HEK293 (cell line): ENCODE data around the gene PABPN1L.
A peak's percentile ranks its signal among the peaks of the same experiment; 100 is the strongest.

Experiments
- CTCF ChIA-PET: fragments of 350-600 bp; formaldehyde crosslinking; extraction: SDS; loops from one replicate; lab custom pipeline; 2021; ENCODE audit warnings: antibody characterized with exemption; lab: Yijun Ruan, JAX
- POLR2A ChIA-PET: fragments of 300-600 bp; formaldehyde crosslinking; extraction: SDS; loops from one replicate; lab custom pipeline; 2020; ENCODE audit warnings: antibody characterized with exemption, inconsistent platforms; lab: Yijun Ruan, JAX
- H3K27ac ChIP-seq: fragments of 200-500 bp; sonication (Bioruptor generic); 2 replicates; pipeline ENCODE4 v1.5.1; 2014; ENCODE audit warnings: low read depth, low read length, control low read depth, inconsistent platforms; ENCODE audit errors: extremely low read depth
- H3K36me3 ChIP-seq, 2 experiments: fragments of 200-500 bp in 1 of 2; sonication (Bioruptor generic) in 1 of 2; 1 replicate in 1 of 2; 2 replicates in 1 of 2; pipeline ENCODE4 v1.5.1; 2014 to 2017; ENCODE audit warnings: inconsistent platforms in 2 of 2, low read length in 2 of 2; ENCODE audit not compliant: control insufficient read depth in 2 of 2, insufficient read depth in 1 of 2
- H3K4me1 ChIP-seq: fragments of 200-500 bp; sonication (Bioruptor generic); 2 replicates; pipeline ENCODE4 v1.5.1; 2014; ENCODE audit warnings: mild to moderate bottlenecking, low read length, inconsistent platforms; ENCODE audit not compliant: control insufficient read depth, insufficient read depth
- H3K4me3 ChIP-seq: 2 replicates; pipeline ENCODE4 v1.5.1; 2011; ENCODE audit warnings: low read depth, mild to moderate bottlenecking, control low read depth, low read length, moderate library complexity
- H3K9me3 ChIP-seq: fragments of 200-500 bp; sonication (Bioruptor generic); 2 replicates; pipeline ENCODE4 v1.5.1; 2014; ENCODE audit warnings: low read depth, low read length, inconsistent platforms; ENCODE audit not compliant: control insufficient read depth, insufficient read depth
- EGR2 ChIP-seq: fragments of 450-650 bp; formaldehyde crosslinking; IDR thresholded peaks from 2 replicates; pipeline ENCODE4 v1.5.1; 2016; ENCODE audit warnings: low read depth, missing biosample characterization, missing genetic modification characterization
- HOXD13 ChIP-seq: sonication (generic); formaldehyde crosslinking; IDR thresholded peaks from 2 replicates; pipeline ENCODE4 v1.8.0; 2022; ENCODE audit warnings: missing genetic modification reagents, borderline replicate concordance
- KLF1 ChIP-seq: fragments of 450-650 bp; formaldehyde crosslinking; IDR thresholded peaks from 2 replicates; pipeline ENCODE4 v1.5.1; 2016; ENCODE audit warnings: missing biosample characterization, missing genetic modification characterization
- SCRT2 ChIP-seq: fragments of 450-650 bp; formaldehyde crosslinking; IDR thresholded peaks from 2 replicates; pipeline ENCODE4 v1.5.1; 2016; ENCODE audit warnings: missing biosample characterization, missing genetic modification characterization
- ZIC2 ChIP-seq: fragments of 450-650 bp; formaldehyde crosslinking; IDR thresholded peaks from 2 replicates; pipeline ENCODE4 v1.5.1; 2016; ENCODE audit warnings: missing biosample characterization, missing genetic modification characterization
- ZNF157 ChIP-seq: fragments of 450-650 bp; formaldehyde crosslinking; IDR thresholded peaks from 2 replicates; pipeline ENCODE4 v1.5.1; 2016; ENCODE audit warnings: missing biosample characterization, missing genetic modification characterization
- ZNF174 ChIP-seq: fragments of 450-650 bp; formaldehyde crosslinking; IDR thresholded peaks from 2 replicates; pipeline ENCODE4 v1.5.0; 2017; ENCODE audit warnings: missing biosample characterization, mild to moderate bottlenecking, missing genetic modification characterization
- ZNF2 ChIP-seq: fragments of 450-650 bp; formaldehyde crosslinking; IDR thresholded peaks from 2 replicates; pipeline ENCODE4 v1.5.1; 2016; ENCODE audit warnings: missing biosample characterization, missing genetic modification characterization
- ZNF221 ChIP-seq: fragments of 450-650 bp; formaldehyde crosslinking; IDR thresholded peaks from 2 replicates; pipeline ENCODE4 v1.5.1; 2017; ENCODE audit warnings: missing biosample characterization, missing genetic modification characterization, borderline replicate concordance
- ZNF585B ChIP-seq: fragments of 450-650 bp; formaldehyde crosslinking; IDR thresholded peaks from 2 replicates; pipeline ENCODE4 v1.5.1; 2016; ENCODE audit warnings: missing biosample characterization, missing genetic modification characterization
- ZNF747 ChIP-seq: fragments of 450-650 bp; formaldehyde crosslinking; IDR thresholded peaks from 2 replicates; pipeline ENCODE4 v1.5.1; 2016; ENCODE audit warnings: missing biosample characterization, missing genetic modification characterization
- TF ChIP-seq, protein P1 (sequence below): fragments of 450-650 bp; formaldehyde crosslinking; IDR thresholded peaks from 2 replicates; pipeline ENCODE4; 2016; ENCODE audit warnings: missing biosample characterization, missing genetic modification characterization
- TF ChIP-seq, protein P2 (sequence below): fragments of 450-650 bp; formaldehyde crosslinking; IDR thresholded peaks from 2 replicates; pipeline ENCODE4 v1.5.1; 2016; ENCODE audit warnings: missing biosample characterization, missing genetic modification characterization, low read depth

Gene PABPN1L

DNA sequence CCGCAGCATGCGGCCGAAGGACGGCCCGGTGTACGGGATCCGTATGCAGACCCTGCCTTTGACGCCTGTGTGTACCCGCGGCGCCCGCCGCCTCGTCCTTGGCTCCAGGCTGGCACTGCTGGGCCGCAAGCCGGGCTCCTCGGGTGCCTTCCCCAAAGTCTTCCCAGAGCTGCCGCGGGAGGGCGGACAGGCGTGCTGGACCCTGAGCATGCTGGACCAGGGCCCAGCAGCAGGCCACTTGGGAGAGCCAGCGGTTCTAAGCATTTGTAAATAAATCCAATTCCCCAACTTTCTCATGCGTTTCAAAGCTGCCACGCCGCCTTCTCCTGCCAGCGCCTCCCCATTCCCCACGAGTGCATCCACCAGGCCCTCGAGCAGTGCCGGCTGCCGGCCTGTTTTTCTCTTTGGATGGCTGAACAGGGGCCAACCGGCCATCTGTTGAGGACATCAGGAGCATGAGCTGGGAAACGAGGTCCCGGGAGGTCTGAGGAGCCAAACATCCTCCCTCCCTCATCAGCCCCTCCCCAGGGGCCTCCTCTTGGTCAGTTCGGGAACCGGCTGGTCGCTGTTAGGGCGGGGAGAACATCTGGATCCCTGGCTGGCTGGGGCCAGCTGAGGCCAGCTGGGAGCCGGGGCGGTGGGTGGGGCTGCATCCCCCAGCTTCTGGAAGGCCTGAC, 20.5 kb upstream of the PABPN1L start (continued):
- TF ChIP-seq, protein P1, sequence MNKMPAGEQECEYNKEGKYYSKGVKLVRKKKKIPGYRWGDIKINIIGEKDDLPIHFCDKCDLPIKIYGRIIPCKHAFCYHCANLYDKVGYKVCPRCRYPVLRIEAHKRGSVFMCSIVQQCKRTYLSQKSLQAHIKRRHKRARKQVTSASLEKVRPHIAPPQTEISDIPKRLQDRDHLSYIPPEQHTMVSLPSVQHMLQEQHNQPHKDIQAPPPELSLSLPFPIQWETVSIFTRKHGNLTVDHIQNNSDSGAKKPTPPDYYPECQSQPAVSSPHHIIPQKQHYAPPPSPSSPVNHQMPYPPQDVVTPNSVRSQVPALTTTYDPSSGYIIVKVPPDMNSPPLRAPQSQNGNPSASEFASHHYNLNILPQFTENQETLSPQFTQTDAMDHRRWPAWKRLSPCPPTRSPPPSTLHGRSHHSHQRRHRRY, result no peak
- TF ChIP-seq HOXD13 (CRISPR knock-in tag), result no peak

DNA sequence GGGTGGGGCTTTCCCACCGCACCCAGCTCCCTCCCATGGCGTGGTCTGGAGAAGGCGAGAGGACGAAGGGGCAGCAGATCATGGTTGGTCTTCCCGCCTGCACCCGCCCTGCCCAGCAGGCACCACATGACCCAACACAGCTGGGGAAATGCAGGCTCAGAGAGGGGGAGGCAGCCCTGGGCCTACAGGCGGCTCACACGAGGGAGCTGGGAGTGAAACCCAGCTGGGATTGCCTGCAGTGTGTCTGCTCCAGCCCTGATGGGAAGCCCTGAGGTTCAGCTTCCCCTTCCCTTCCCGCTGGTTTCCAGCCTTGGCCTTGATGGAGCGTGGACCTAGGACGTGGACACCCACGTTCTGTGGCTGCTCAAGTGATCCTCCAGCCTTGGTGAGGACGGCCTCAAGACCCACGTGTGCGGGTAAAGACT, 20.0 kb upstream of the PABPN1L start:
- Histone ChIP-seq H3K36me3 (no peaks in the 10 kb centered on the region), H3K9me3 (no peaks in the 10 kb centered on the region), H3K4me3 (no peak overlapping the region), H3K4me1 (no peaks in the 10 kb centered on the region), H3K27ac (no peak overlapping the region)
- CTCF ChIA-PET, result no interaction called here
- peak; percentile 99 for TF ChIP-seq KLF1 (tag by site-specific recombination)
- no peak for TF ChIP-seq ZNF2
- TF ChIP-seq ZNF221 (tag by site-specific recombination), result no peak
- peak; percentile 41; the same call in 1 of the 2 replicates for TF ChIP-seq ZIC2
- TF ChIP-seq ZNF157 (tag by site-specific recombination), result no peak
- POLR2A ChIA-PET, result no interaction called here

DNA sequence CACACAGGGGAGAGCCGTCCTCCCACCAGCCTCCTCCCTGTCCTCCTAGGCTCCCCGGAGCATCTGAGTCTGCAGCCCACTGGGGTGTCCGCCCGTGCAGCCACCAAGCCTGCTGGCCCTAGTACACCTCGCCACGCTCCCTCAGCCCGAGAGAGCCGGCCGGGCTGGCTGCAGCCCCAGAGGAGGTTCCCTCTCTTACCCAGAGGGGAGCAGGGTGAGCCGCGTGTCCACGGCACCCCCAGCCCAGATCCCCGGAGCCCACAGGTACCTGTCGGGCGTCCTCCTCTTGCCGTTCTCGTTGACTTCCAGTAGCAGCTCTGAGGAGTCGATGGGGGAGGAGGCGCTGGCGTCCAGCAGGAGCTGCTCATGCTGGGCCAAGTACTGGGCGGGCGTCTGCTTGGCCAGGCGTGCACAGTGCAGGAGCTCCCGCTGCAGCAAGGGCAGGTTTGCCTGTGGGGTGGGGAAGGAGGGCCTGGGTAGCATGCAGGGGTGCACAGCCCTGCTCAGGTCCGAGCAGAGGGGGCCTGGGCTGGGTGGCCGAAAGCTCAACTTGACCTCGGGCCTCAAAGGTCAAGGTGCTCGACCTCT, 19.3 kb upstream of the PABPN1L start:
- Histone ChIP-seq H3K9me3 (no peaks in the 10 kb centered on the region), H3K4me3 (no peak overlapping the region), H3K4me1 (no peaks in the 10 kb centered on the region), H3K36me3 (no peaks in the 10 kb centered on the region), H3K27ac (no peak overlapping the region)
- TF ChIP-seq, protein P2, sequence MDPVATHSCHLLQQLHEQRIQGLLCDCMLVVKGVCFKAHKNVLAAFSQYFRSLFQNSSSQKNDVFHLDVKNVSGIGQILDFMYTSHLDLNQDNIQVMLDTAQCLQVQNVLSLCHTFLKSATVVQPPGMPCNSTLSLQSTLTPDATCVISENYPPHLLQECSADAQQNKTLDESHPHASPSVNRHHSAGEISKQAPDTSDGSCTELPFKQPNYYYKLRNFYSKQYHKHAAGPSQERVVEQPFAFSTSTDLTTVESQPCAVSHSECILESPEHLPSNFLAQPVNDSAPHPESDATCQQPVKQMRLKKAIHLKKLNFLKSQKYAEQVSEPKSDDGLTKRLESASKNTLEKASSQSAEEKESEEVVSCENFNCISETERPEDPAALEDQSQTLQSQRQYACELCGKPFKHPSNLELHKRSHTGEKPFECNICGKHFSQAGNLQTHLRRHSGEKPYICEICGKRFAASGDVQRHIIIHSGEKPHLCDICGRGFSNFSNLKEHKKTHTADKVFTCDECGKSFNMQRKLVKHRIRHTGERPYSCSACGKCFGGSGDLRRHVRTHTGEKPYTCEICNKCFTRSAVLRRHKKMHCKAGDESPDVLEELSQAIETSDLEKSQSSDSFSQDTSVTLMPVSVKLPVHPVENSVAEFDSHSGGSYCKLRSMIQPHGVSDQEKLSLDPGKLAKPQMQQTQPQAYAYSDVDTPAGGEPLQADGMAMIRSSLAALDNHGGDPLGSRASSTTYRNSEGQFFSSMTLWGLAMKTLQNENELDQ (tag by site-specific recombination), result no peak
- TF ChIP-seq SCRT2 (tag by site-specific recombination), result 0 out of 2 replicates have a peak, but pooled peaks have one; percentile 11
- no peak for TF ChIP-seq ZNF585B (tag by site-specific recombination)
- TF ChIP-seq ZNF174, result no peak
- CTCF ChIA-PET, result no interaction called here
- POLR2A ChIA-PET, result no interaction called here

DNA sequence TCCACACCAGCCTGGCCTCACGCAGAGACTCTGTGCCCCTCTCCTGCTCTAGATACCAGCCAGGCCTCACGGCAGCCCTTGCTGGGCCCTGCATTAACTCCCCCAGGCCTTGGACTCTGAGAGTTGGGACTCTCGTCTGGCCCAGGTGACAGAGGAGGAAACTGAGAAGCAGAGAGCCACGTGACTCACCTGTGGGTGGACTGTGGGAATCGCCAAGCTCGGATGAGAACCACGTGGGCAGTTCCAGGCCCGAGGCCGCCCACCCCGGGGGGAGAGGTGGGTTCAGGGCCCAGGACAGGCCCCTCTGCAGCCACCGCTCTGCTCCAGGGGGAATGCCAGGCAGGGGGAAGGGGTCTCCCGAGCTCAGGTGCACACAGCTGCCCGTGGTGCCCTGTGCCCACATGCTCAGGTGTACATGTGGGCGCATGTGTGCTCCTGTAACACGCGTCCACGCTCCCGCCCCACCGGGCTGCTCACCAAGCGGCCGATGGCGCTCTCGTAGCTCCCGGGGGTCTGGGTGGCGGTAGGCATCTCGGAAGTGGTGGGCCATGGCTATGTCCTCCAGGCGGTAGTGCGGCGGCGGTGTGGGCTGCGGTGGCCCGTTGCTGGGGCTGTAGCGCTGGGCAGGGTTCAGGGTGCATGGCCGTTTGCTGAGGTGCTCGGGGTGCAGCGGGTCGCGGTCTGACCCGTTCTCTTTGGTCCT, 18.3 kb upstream of the PABPN1L start:
- no peak overlapping the region for H3K27ac ChIP-seq
- CTCF ChIA-PET, result no interaction called here
- no peaks in the 10 kb centered on the region for H3K36me3 ChIP-seq
- POLR2A ChIA-PET, result no interaction called here
- no peaks in the 10 kb centered on the region for H3K9me3 ChIP-seq
- H3K4me1 ChIP-seq, result no peaks in the 10 kb centered on the region
- TF ChIP-seq ZNF747 (tag by site-specific recombination) (no peak), EGR2 (0 out of 2 replicates have a peak, but pooled peaks have one; percentile 15)
- H3K4me3 ChIP-seq, result no peak overlapping the region
